ENCODE data around the gene SSH3. TPM values are rescaled to one million over a fixed set of nuclear protein-coding genes. Genes with fewer than 3 reads are reported as not detected.

Gene SSH3
- total RNA-seq, 2 experiments from 2014 or later: 9.2 to 18.5 TPM

GRCh38 chr11:67264877-67265632, 38.3 kb upstream of the SSH3 start:
- no peaks in the 10 kb centered on the region for H3K9me2 ChIP-seq (ENCODE audit: insufficient read depth, low read length)
- POLR2A ChIA-PET: interaction anchor here (1.0 kb wide), 1 partner anchor 61 kb away, joined by 3 read pairs; no protein-coding TSS in a partner anchor
- no peak overlapping the region for H2AFZ ChIP-seq (ENCODE audit: low read length)
- H3K27ac ChIP-seq (ENCODE audit: low read depth, low read length, poor library complexity, severe bottlenecking): no peak overlapping the region
- TF ChIP-seq EZH2phosphoT487 (IDR thresholded peaks at IDR 0.05; ENCODE audit: borderline replicate concordance, low read depth, low read length): no peak
- TF ChIP-seq, protein P1, sequence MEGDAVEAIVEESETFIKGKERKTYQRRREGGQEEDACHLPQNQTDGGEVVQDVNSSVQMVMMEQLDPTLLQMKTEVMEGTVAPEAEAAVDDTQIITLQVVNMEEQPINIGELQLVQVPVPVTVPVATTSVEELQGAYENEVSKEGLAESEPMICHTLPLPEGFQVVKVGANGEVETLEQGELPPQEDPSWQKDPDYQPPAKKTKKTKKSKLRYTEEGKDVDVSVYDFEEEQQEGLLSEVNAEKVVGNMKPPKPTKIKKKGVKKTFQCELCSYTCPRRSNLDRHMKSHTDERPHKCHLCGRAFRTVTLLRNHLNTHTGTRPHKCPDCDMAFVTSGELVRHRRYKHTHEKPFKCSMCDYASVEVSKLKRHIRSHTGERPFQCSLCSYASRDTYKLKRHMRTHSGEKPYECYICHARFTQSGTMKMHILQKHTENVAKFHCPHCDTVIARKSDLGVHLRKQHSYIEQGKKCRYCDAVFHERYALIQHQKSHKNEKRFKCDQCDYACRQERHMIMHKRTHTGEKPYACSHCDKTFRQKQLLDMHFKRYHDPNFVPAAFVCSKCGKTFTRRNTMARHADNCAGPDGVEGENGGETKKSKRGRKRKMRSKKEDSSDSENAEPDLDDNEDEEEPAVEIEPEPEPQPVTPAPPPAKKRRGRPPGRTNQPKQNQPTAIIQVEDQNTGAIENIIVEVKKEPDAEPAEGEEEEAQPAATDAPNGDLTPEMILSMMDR (conservative IDR thresholded peaks at IDR 0.05; ENCODE audit: low read length): no peak
- DNase-seq (ENCODE audit: low spot score): no peak
- H3K36me3 ChIP-seq (ENCODE audit: insufficient read depth, low read length): peaks cover 34% of the 10 kb centered on the region
- H3K4me2 ChIP-seq (ENCODE audit: low read length): no peak overlapping the region
- no peaks in the 10 kb centered on the region for H3K9me3 ChIP-seq (ENCODE audit: low read length)
- peaks cover 66% of the 10 kb centered on the region for H3K4me1 ChIP-seq (ENCODE audit: insufficient read depth, low read length, poor library complexity, severe bottlenecking)
- CTCF ChIA-PET (ENCODE audit: unreplicated experiment): no interaction called here
- H3K4me3 ChIP-seq (ENCODE audit: low read depth, low read length, poor library complexity, severe bottlenecking): no peak overlapping the region
- H4K20me1 ChIP-seq (ENCODE audit: insufficient read depth, low read length): no peaks in the 10 kb centered on the region
- peaks cover 34% of the 10 kb centered on the region for H3K79me2 ChIP-seq (ENCODE audit: insufficient read depth, low read depth, low read length)
- intact Hi-C loops (cut with micrococcal nuclease; ENCODE audit: unreplicated experiment): loop anchor here (5.0 kb wide), 2 partner anchors 242 to 382 kb away; partner anchors contain the start of genes CDK2AP2 and PITPNM1
- TSS peak; percentile 38 for BruUV-seq (replicated peaks)

- ChIA-PET CTCF (ENCODE audit: unreplicated experiment) (interaction anchor here (1.3 kb wide), 1 partner anchor 51 kb away, joined by 4 read pairs; no protein-coding TSS in a partner anchor), POLR2A (interaction anchor here (1.1 kb wide), 1 partner anchor 22 kb away, joined by 4 read pairs; no protein-coding TSS in a partner anchor)
- Histone ChIP-seq H3K9me3 (ENCODE audit: low read length) (no peaks in the 10 kb centered on the region), H3K79me2 (ENCODE audit: insufficient read depth, low read depth, low read length) (peaks cover 42% of the 10 kb centered on the region), H3K9me2 (ENCODE audit: insufficient read depth, low read length) (no peaks in the 10 kb centered on the region), H4K20me1 (ENCODE audit: insufficient read depth, low read length) (no peaks in the 10 kb centered on the region), H3K27ac (ENCODE audit: low read depth, low read length, poor library complexity, severe bottlenecking) (peak overlapping the region; percentile 36), H3K4me1 (ENCODE audit: insufficient read depth, low read length, poor library complexity, severe bottlenecking) (peaks cover 74% of the 10 kb centered on the region), H2AFZ (ENCODE audit: low read length) (peak overlapping the region; percentile 18; the same call in 1 of the 2 replicates), H3K36me3 (ENCODE audit: insufficient read depth, low read length) (peaks cover 41% of the 10 kb centered on the region), H3K4me3 (ENCODE audit: low read depth, low read length, poor library complexity, severe bottlenecking) (peak overlapping the region; percentile 50), H3K4me2 (ENCODE audit: low read length) (peak overlapping the region; percentile 64)
- DNase-seq (ENCODE audit: low spot score): peak; percentile 82
- intact Hi-C loops (cut with micrococcal nuclease; ENCODE audit: unreplicated experiment): loop anchor here (1.0 to 5.0 kb wide), 3 partner anchors 51 to 381 kb away; partner anchors contain the start of genes CDK2AP2 and PITPNM1
- TF ChIP-seq EZH2phosphoT487 (IDR thresholded peaks at IDR 0.05; ENCODE audit: borderline replicate concordance, low read depth, low read length): no peak
- TF ChIP-seq, protein P1 (conservative IDR thresholded peaks at IDR 0.05; ENCODE audit: low read length): peak; percentile 72
- BruUV-seq (replicated peaks): no TSS peak
Measured at GRCh38 chr11:67265633-67266448, 37.5 kb upstream of the SSH3 start.

All from OCI-LY7 (cell line).